Hepatocyte (in vitro differentiated cells): Measurements from ENCODE around the gene RAB11FIP4.

Experiments
- EZH2 ChIP-seq: fragments of 200-600 bp; sonication (generic); IDR thresholded peaks from 2 replicates; pipeline ENCODE4 v1.6.1; 2016; ENCODE audit warnings: antibody characterized with exemption, mild to moderate bottlenecking, borderline replicate concordance
- EZH2phosphoT487 ChIP-seq: fragments of 200-600 bp; sonication (generic); IDR thresholded peaks from one replicate; pipeline ENCODE4 v1.6.1; 2018; ENCODE audit warnings: antibody characterized with exemption, mild to moderate bottlenecking, low read depth, moderate library complexity; ENCODE audit not compliant: unreplicated experiment, severe bottlenecking
- TF ChIP-seq, protein P1 (sequence below): fragments of 200-600 bp; sonication (generic); IDR thresholded peaks from 2 replicates; pipeline ENCODE4 v1.5.1; 2016; ENCODE audit warnings: antibody characterized with exemption, mild to moderate bottlenecking; ENCODE audit not compliant: poor library complexity

DNA sequence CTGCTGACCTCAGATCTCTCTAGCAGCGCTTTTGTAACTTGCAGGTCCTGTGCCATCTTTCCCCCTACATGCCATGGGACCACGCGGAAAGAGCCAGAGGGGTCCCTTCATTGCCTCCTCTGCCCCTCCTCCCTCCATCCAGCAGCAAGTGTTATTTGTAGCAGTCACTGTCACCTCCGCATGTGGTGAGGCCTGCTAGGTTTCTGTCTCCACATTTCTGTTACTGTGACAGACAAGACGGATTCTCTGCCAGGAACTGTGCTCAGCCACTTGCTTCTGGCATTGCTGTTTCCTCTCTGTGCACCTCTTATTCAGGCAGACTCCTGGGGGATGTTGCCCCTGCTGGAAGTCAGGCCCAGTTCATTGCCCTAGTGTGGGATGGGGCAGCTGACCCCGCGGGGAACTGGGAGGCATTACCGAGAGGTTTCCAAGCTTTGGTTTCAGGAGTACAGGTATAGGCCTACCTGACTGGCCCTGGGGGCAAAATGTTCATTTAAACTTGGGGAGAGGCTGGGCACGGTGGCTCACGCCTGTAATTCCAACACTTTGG is 61.2 kb downstream of the RAB11FIP4 start:
- TF ChIP-seq, protein P1, sequence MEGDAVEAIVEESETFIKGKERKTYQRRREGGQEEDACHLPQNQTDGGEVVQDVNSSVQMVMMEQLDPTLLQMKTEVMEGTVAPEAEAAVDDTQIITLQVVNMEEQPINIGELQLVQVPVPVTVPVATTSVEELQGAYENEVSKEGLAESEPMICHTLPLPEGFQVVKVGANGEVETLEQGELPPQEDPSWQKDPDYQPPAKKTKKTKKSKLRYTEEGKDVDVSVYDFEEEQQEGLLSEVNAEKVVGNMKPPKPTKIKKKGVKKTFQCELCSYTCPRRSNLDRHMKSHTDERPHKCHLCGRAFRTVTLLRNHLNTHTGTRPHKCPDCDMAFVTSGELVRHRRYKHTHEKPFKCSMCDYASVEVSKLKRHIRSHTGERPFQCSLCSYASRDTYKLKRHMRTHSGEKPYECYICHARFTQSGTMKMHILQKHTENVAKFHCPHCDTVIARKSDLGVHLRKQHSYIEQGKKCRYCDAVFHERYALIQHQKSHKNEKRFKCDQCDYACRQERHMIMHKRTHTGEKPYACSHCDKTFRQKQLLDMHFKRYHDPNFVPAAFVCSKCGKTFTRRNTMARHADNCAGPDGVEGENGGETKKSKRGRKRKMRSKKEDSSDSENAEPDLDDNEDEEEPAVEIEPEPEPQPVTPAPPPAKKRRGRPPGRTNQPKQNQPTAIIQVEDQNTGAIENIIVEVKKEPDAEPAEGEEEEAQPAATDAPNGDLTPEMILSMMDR, result no peak
- TF ChIP-seq EZH2 (no peak), EZH2phosphoT487 (no peak)
